GM12892 (cell line): ENCODE results near the gene RAP1GAP2.

ENCODE experiments used
- POLR2A ChIP-seq: IDR thresholded peaks from 2 replicates; pipeline ENCODE4 v1.6.1; 2011; ENCODE audit warnings: low read depth, low read length, control low read depth
- POLR2AphosphoS5 ChIP-seq: IDR thresholded peaks from 2 replicates; pipeline ENCODE4 v1.6.1; 2011; ENCODE audit warnings: low read depth, low read length, control low read depth
- TAF1 ChIP-seq: IDR thresholded peaks from 2 replicates; pipeline ENCODE4 v1.6.1; 2011; ENCODE audit warnings: low read depth, mild to moderate bottlenecking, control low read depth, low read length, borderline replicate concordance

- TF ChIP-seq POLR2A = no peak
- no peak for TF ChIP-seq TAF1
- TF ChIP-seq POLR2AphosphoS5 = no peak
Observed at GRCh38 chr17:3004925-3005324, 208.7 kb downstream of the RAP1GAP2 start.
